22Rv1 (cell line): ENCODE measurements around the gene BBX.

Source experiments
- H3K27ac ChIP-seq: fragments of 450-650 bp; 2 replicates; pipeline ENCODE4 v1.5.1; 2017
- ZFX ChIP-seq: fragments of 450-650 bp; IDR thresholded peaks from 2 replicates; pipeline ENCODE4 v1.6.1; 2017; ENCODE audit warnings: antibody characterized with exemption, borderline replicate concordance

Gene BBX

GRCh38 chr3:107858876-107859275 is 336.1 kb downstream of the BBX start:
- no peak overlapping the region for H3K27ac ChIP-seq
- TF ChIP-seq ZFX = no peak
